ENCODE data around the gene KAZN. TPM values are rescaled to one million over a fixed set of nuclear protein-coding genes. Genes with fewer than 3 reads are reported as not detected.

Gene KAZN
- polyA plus RNA-seq, 5 donors = 26.2 to 34.7 (median 29.0) TPM

DNA sequence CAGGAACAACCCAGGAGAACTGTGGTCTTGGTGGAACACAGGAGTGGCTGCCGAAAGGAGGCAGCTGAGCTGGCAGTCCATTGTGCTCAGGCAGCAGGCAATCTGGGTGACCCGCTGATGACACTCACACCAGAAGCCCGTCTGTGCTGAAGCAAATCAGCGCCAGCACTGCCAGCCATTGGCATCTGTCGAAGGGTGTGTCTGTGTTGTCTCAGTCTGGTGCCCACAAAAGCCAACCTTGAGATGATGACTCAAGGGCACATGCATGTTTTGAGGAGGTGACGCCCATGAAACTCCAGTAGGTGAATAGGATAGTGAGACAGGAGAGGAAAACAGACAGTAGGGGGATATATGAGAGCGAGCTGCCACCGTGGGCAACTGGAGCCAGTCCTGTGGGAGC lies 167.3 kb downstream of the KAZN start:
- DNase-seq = no peak

DNA sequence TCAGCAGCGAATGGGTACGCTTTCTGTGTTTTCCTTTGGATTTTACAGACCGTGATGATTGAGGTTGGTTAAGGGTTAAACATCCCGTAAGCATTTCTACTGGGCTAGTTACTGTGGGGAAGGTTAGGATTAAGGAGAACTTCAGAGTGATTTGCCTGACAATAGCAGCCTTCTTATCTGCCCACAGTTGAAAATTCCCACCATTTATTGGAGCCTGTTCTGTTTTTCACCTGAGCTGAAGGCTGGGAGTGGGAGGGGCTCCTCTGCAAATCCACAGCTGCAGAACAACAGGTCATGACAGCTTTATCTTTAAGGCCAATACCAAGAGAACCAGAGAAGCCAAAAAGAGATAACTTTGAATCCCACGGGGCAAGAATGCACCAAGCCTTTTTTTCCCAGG lies 168.6 kb downstream of the KAZN start:
- no peak for DNase-seq

DNA sequence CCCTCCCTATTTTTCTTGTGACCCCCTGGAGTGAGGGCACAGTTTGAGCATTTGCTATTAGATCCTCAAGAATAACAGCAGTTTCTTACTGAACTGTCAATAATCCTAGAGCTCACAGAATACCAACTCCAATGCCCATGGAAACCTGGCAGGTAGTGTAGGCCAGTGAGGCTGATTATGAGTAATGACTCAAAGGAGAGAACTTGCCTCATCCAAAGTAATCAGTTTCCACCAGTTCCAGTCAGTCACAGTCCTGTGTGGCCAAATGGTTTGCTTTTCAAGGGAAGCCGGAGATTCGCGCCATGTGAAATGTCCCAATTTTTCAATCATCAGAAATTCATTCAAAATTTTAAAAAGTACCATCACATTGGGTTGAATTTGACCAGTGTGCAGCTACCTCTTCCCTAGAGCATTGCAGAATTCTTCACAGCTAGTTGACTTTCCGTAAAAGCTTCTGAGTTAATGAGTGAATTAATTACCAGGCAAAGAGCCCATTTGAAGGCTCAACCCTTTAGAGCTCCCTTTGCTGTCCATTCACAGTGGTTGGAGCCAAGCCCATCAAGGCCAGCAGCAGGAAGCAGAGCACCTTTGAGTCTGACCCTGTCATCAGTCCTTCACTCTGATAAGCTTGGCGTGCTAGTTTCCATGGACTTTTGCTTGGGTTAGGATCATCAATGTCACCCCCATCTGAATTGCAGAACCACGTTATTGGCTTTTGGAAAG lies 170.3 kb downstream of the KAZN start:
- DNase-seq = no peak

DNA sequence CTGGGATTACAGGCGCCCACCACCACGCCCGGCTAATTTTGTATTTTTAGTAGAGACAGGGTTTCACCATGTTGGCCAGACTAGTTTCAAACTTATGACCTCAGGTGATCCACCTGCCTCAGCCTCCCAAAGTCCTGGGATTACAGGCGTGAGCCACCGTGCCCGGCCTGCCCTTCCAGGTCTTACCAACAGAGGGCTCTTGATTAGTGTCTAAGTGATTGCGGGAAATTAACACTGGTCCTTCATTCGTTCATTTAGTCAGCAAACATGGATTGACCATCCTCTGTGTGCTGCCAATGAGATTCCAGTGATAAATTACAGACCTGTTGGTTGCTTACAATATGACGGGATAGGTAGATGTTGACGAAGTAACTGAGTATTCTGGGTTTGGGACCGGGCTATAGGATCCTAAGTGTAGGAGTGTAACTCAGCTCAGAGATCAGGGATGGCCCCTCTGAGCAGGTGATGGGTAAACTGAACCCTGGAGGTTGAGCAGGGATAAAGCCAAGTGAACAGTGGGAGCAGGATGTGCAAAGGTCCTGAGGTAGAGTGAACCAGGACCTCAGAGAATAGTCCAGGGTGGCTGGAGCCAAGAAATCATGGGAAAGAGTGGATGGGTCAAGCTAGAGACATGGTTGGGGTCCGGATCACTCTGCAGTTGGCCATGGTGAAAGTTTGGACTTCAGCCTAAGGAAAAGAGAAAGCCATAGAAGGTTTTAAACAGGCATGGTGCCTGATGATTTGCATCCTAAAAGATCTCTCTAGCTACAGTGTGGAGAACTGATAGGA lies 171.2 kb downstream of the KAZN start:
- DNase-seq = no peak

DNA sequence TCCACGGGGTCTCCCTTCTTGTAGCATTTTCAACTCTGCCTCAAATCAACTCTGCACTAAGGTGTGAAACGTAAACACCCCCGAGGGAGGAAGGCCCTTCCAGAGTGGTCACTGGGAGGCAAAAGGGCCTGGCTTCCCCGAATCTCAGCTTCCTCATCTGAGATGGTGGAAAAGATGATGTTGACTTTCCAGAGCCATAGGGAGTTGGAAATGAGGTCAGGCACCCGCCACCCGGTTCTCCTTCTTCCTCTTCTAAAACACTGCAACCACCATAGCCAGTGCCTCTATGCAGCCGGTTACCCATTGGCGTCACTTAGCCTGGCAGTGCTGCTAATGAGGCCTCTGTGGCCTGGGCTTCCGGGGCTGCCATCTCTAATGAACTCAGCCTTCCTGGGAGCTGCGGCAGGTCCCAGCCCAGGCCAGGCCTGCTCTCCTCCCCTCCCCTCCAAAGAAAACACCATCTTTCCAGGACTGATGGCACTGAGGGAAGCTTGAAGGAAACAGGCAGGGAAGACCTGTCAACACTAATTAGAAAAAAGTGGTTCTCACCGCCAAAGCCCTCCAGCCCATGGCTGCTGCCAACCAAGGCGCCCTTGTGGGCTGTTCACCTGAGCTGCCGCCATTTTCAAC lies 175.0 kb downstream of the KAZN start:
- no peak for DNase-seq

DNA sequence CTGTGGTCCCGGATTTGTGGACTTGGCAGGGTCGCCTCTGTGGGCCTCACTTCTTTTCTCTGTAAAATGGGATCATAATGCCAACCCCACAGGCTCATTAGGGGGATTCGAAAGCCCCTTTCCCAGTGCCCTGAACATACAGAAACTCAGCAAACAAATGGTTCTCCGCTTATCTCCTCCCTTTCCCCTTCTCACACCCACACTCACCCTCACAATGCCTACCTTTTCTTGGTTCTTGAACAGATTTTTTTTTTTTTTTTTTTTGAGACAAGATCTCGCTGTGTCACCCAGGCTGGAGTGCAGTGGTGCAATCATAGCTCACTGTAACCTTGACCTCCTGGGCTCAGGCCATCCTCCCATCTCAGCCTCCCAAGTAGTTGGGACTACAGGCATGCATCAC lies 175.7 kb downstream of the KAZN start:
- no peak for DNase-seq

DNA sequence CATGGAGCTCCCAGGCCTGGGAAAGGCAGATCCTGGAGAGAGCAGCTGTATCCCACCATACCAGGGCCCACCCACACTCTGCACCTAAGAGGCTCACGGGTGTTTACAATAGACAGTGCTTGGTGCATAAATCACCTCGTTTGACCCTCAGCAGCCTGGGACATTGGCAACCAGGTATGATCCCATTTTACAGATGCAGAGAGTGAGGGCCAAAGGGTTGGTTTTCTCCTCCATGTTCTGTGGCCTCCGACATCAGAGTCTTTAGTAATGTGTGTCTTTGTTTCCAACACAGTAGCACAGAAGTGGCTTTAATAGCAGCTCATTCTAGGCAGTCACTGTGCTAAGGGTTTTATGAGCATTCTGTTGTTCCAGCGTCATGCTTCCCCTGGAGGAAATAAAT lies 176.5 kb downstream of the KAZN start:
- DNase-seq = no peak

DNA sequence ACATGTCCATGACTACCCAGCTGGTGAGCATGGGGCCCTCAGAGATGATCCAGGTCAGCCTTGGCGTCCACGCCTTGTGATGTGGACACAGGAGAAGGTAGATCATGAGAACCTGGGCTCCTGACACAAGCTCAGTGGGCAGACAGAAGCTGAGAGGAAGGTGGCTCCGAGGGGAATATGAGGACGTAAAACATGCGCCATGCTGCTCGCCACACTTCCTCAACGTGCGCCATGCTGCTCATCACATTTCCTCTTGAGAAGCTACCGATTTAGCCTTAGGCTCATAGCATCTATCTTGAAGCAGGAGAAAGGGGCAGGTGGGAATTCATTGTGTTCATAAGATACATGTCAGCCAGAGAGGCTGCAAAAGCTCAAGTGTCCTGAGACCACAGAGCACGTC lies 176.9 kb downstream of the KAZN start:
- no peak for DNase-seq

DNA sequence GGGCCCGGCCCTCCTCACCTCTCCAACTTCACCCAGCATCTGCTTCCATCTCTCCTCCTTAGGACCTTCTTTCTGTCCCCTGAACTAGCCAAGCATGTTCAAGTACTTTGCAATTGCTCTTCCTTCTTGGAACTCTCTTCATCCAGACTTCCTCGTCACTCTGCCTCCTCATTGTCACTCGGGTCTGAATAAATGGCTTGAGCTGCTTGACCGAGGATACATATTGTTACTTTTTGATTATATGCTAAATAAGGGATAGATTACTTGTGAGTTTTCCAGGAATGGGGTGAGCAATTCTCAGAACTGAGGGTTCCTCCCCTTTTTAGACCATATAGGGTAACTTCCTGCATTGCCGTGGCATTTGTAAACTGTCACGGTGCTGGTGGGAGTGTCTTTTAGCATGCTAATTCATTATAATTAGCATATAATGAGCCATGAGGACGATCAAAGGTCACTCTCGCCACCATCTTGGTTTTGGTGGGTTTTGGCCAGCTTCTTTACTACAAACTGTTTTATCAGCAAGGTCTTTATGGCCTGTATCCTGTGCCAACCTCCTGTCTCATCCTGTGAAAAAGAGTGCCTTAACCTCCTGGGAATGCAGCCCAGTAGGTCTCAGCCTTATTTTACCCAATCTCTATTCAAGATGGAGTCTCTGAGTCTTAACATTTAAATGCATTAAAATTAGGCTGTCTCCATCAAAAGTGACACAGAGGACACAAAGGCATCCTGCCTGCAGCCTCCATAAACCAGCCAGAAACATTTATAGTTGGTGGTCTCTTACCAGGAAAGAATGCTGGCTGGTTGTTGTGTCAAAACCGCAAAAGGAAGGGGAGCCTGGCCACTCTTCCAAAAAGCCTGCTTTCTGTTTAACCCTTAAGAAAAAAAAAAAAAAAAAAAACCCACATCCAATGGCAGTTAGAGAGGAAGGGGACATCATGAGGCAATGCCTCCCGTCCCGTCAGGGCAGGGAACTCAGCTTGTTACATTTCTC lies 179.3 kb downstream of the KAZN start:
- DNase-seq = no peak

DNA sequence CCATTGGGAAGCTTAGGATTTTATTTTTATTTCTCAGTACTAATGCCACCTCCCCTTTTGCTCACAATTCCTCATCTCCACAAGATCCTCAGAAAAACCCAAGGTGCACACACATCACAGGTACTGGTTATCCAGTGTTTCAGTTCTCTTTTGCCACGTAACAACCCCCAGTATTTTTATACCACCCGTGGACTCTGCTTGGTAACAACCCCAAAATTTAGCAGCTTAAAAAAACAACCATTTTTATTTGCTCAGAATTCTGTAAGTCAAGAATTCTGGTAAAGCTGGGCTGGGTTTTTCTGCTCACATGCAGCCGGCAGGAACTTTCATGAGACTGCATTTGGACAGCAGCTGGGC lies 180.0 kb downstream of the KAZN start:
- no peak for DNase-seq

DNA sequence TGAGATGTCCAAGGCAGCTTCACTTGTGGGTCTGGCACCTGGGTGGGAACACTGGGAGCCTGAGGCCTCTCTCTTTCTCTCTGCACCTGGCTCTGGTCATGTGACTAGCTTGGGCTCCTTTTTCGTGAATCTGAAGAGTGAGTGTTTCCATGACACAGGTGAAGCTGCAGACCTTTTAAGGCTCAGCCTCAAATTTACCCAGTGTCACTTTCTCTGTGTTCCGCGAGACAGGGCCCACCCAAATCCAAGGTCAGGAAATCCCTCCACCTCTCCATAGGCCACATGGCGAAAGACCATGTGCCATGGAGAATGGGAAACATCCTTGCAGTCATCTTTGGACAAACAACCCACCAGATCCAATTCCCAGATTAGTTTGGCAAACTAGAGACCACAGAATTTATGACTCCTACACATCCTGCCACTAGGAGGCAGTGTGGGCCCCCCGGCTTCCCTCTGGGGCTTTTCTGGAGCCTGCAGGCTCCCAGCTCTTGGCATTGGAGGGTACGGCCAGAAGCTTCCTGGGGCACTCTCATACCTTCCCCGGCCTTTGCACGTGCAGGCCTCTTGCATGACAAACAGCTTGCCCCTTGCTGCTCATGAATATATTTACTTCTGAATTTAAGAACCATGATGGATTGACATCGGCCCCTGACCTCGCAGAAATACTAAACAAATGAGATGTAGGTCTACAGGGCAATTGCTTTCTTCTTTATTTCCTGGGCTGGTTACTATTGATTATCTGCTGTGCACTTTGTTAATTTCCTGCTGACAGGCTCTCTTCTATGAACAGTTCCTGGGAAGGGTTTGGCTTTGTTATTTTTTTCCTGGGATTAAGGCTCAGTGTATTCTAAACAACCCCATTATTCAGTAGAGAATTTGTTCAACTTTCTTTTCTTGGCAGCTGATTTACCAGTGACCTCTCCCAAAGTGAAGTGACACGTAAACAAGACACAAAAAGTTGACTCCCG lies 180.7 kb downstream of the KAZN start:
- DNase-seq = no peak

DNA sequence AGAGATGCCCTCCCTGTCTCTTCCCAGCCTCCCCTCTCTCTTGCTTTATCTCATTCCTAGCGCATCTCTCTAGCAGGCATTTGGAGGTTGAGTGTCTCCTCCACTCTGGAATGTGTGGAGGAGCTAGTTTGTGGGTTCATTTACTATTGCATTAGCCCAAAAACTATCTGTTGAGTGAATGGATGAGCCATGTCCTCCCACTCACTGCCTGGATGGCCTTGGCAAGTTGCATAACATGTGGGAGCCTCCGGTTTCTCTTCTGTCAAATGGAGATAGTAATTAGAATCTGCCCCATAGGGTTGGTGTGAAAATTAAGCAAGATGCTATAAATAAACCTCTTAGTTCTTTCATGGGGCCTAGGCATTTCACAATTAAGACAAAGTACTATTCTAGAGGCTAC lies 181.8 kb downstream of the KAZN start:
- DNase-seq = no peak

DNA sequence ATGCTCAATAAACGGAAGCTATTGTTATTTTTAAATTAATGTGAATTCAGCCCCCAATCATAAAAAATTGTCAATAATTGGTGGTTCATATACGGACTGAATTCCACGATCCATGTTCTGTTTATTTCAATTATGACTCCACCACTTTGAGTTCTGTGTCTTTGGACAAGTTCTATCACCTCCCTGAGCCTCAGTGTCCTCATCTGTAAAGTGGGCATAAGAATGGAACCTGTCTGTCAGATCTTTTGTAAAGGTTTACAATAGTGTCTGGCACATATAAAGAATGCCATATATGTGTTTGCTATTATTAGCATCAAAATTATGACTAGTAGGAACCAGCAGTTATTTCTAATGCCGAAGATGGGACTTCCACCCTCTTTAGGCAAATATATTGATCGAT lies 183.3 kb downstream of the KAZN start:
- DNase-seq = no peak

DNA sequence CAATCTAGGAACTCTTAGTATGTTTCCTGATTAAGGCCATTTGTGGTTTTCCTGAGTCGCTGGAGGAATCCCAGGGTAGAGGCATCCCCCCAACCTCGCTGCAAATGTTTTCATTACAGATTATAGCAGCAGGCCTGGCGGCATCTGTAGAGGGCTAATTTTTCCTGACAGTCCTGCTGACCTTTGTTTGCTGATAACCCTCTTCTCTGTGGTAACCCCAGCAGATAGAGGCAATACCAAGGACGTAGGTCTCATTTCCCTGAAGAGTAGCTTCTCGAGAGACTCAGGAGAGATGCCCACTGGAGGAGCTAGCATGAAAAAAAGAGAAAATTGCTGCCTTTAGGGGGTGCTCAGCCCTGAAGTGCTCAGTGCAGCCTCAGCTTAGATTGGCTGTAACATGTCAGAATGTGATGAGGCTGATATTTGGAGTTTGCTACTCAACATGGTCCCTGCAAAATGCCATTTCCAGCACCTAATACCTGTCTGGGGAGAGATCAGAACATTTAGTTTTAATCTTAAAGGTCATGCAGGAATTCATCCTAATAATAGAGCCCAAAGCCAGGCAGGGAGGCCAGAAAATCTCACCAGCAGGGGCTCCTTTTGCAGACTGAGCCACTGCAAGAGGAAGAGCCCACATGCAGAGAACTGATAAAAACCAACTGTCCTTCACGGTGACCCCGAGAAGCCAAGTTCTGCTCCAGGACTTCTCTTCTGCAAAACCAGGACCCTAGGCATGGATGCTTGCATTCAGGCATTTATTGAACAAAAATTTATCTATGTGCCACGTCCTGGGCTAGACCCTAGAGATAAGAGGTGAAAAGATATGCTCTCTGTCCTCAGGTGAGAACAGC lies 184.5 kb downstream of the KAZN start:
- DNase-seq = no peak

DNA sequence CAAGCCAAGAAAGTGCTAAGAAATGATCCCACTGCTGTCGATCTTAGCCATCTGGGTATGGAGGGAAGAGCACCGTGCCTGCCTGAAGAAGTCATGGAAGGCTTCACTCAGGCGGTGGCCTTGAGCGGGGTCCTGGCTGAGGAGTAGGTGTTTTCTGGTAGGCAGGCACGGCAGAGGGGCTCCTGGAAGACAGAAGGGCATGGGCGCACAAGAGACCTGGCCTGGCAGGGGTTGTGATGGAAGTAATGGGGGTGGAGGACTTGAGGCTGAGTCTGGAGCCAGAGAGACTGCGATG lies 185.1 kb downstream of the KAZN start:
- DNase-seq = no peak

DNA sequence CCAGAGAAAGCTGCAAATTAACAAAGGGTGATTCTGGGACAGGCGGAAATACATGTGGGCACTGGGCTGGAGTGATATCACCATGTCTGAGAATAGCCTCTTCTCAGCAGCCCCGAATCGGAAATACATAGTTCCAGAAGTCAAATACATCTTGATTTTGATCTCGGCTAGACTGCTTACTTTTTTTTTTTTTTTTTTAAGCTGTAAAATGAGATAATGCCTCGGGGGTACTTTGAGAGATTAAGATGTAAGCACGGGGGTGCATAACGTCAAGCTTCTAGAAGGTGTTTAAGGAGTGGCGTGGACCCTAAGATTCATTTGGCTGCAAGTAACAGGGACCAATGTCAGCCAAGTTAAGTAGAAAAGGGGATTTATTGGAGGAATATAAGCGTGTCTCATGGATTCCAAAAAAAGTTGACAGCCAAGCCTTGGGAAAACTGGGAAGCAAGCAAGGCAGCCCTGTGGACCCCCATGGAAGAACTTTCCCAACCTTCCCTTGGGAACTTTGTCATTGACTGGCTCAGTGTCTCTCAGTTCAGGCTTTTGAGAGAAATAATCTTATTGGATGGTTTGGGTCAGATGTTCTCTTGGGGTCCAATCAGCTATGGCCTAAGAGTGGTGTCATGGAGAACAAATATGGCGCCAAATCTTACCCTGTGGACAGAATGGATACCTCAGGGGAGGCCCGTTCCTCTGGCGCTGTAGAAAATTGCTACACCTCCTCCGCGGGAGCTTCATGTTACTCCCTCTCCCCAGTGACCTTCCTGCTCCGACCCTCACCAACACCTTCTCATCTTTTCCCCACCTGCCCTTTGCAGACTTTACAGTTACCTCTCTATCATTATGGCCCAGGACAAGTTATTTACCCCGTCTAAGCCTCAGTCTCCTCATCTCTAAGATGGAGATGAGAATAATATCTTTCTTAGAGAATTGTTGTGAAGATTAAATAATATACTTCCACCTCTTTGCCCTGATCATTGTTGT lies 186.6 kb downstream of the KAZN start:
- DNase-seq = no peak

DNA sequence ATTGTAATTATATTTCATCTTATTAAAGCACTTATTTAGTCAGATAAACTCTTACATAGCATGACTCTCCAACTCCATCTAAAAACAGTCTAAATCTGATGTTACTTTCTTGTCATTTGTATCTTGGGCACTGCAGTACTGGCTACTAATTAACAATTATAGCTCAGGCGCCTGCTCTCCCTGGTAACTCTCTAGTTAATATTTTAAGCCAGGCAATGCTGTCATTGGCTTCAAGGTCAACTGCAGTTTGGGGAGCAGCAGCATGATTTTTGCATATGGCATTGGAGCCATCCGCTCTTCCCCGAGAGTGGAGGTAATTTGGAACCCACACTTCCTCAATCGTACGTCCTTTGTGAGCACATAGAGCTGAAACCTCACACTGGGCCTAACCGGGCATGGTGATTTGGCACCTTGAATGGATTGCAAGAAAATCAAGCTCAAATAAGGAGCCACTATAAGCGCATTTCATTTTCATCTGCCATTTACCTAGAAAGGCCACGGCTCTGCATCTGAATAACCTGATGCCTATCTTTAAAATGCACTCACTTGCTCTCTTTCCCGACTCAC lies 187.7 kb downstream of the KAZN start:
- no peak for DNase-seq

DNA sequence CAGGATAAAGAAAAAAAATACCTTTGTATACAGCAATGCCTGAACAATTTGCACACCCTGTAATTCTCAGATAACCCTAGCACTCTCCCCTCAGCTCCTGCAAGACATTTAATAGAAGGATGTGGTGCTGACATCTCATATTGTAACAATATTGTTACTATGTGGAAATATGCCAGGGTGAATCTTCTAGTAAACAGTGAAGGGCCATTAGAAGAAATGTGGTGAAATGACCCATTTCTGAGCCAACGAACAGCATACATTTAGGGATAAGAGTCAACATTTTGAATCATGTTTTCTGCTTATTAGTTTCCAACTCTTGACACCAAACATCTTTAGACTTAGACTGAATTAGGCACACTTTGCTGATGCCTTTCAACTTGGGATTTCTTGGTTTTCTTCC lies 188.2 kb downstream of the KAZN start:
- DNase-seq = no peak

Data from right lung (tissue), 5 donors.